Brain pericyte (primary cell): ENCODE results near the gene S1PR2.

Experiments
- DNase-seq: peaks from one replicate; pipeline ENCODE4 v3.0.0-alpha.2; 2012; ENCODE audit warnings: low read depth, low spot score

Gene S1PR2, protein sequence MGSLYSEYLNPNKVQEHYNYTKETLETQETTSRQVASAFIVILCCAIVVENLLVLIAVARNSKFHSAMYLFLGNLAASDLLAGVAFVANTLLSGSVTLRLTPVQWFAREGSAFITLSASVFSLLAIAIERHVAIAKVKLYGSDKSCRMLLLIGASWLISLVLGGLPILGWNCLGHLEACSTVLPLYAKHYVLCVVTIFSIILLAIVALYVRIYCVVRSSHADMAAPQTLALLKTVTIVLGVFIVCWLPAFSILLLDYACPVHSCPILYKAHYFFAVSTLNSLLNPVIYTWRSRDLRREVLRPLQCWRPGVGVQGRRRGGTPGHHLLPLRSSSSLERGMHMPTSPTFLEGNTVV

DNA sequence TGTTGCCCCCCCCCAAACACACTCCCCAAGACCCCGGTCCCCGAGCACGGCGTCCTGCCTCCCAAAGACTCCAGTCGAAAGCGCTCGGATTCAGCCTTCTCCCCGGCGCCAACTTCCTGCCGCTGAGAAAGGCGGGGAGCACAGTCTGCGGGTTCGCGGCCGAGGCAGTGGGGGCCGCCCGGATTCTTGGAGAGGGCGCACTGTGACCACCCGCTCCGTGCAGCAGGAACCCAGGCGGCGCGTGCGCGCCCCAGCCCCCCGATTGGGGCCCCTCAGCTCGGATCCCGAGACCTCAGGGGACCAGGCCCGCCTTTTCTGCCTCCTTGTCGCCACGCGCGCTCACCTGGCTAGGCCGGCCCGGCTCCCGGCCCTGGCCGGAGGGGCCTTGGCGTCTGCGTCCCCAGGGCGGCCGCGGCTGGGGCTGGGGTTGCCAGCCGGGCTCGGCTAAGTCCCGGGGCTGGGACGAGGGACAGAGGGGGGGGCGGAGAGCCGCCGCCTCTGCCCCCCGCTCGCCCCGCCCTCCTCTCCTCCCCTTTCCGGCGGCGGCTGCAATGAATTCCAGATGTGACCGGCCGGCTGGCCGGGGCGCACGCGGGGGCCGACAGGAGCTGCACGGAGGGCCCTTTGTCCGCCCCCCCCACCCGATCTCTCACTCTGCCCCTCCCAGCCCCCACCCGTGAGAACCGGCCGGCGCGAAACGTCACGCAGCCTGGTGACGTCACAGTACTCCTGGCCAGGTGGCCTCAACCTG, at the start of gene S1PR2:
Gene S1PR2 (minus strand): TSS at position 471 of the 751 bp plus-strand sequence. CDS start 6,426 bp downstream, outside the sequence.
- peak; percentile 70 for DNase-seq

DNA sequence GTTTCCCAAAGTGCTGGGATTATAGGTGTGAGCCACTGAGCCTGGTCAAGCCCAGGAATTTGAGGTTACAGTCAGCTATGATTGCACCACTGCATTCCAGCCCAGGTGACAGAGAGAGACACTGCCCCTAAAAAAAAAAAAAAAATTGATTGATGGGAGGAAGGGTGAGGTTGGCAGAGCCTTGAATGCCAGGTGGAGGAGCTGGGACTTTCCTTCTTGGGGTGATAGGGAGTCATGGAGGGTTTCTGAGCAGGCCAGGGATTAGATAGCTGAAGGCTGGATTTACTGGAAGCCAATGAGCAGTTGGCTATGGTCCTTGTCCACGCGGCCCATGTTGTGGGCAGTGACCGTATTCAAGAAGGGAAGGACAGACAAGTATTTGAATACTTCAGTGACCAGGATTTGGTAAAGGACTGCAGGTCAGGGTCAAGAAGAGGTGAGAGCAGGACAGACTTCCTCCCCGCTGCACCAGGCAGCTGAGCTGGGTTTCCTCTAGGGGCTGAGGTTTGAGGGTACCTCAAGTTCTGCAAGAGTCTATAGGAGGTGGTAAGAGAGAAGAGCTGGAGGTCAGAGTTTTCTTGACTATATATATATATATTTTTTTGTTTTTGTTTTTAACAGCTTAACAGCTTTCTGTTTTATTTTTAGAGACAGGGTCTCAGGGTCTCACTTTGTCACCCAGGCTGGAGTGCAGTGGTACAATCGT, 48.8 kb upstream of the S1PR2 start:
- DNase-seq: no peak

DNA sequence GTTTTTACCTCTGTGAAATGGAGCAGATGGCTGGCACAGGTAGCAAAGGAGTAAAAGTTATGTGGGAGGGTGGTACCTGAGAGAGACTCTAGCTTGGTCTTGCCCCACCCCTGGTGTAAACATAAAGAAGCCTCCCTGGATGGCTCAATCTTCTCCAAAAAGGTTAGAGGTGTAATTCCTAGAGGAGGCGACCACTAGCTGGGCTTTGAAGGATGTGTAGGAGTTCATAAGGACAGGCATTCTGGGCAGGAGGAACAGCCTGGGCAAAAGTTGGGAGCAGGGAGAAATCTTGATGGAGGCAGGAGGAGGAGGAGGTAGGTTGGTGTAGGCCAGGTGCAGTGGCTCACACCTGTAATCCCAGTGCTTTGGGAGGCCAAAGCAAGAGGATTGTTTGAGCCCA, 47.8 kb upstream of the S1PR2 start:
- no peak for DNase-seq

DNA sequence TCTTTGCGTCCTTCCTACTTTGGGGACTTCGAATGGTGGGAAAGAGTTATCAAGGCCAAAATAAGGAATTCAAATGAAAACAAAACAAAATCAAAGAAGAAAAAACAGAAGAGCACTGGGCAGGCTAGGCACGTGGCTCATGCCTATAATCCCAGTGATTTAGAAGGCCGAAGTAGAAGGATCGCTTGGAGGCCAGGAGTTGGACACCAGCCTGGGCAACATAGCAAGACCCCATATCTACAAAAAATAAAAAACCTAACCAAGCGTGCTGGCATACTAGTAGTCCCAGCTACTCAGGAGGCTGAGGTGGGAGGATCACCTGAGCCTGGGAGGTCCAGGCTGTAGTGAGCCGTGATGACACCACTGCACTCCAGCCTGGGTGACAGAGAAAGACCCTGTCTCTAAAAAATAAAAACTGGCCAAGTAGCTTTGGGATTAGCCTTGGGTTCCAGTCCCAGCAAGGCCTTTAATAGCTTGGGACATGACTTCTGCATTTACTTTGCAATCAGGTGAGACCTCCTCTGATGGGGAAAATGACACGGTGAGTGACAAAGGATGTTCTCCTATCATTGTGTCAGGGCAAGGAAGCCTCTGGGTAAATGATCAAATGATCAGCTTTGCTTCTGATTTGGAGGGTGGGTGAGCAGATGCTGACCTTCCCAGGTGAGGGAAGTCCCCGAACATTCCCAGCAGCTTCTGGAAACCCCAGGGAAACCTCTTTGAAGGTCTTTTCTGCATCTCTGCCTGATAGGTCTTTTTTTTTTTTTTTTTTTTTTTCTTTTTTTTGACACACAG, 46.9 kb upstream of the S1PR2 start:
- no peak for DNase-seq

DNA sequence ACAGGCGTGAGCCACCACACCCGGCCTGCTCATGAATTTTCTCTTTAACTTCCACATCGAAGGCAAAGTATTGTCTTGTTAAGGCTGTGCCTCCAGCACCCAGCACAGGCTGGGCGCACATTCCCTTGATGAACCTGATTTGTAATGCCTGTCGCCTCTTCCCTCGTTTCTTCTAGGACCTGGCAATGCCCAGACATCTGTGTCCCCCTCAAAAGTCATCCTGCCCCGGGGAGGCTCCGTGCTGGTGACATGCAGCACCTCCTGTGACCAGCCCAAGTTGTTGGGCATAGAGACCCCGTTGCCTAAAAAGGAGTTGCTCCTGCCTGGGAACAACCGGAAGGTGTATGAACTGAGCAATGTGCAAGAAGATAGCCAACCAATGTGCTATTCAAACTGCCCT, 43.5 kb upstream of the S1PR2 start:
- DNase-seq: no peak

DNA sequence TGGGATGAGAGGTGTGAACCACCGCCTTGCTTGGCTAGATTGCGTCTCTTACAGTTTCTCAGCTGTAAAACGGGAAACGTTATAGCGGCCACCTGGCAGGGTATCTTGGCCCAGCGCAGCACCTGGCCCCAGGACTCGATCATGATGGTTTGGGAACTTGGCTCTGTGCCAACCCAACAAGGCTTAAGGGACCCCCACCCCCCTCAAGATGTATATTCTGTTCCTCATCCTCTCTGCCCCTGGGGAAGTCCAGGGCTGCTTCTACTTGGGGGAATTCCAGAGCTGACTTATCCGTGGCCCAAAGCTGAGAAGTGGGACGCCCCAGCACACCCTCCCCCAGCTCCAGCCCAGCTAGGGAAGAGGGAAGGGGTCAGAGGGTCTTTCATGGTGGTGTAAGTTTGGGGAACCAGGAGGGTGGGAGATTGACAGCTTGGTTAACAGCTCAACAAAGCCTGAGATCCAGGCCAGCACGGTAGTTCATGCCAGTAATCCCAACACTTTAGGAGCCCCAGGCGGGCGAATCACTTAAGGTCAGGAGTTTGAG, 40.5 kb upstream of the S1PR2 start:
- DNase-seq: no peak

DNA sequence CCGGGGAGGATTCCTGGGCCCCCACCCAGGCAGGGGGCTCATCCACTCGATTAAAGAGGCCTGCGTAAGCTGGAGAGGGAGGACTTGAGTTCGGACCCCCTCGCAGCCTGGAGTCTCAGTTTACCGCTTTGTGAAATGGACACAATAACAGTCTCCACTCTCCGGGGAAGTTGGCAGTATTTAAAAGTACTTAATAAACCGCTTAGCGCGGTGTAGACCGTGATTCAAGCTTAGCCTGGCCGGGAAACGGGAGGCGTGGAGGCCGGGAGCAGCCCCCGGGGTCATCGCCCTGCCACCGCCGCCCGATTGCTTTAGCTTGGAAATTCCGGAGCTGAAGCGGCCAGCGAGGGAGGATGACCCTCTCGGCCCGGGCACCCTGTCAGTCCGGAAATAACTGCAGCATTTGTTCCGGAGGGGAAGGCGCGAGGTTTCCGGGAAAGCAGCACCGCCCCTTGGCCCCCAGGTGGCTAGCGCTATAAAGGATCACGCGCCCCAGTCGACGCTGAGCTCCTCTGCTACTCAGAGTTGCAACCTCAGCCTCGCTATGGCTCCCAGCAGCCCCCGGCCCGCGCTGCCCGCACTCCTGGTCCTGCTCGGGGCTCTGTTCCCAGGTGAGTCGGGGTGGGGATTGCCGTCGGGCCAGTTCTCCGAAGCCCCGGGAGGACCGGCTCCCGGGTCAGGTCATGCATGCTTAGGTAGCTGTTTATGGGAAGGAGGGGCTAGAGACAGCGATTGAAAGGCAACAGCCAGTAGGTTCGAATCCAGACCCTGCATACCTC, 39.7 kb upstream of the S1PR2 start, which contains the start of gene ICAM1:
Gene ICAM1 (plus strand): TSS at position 505 of the 779 bp plus-strand sequence. CDS start 40 bp downstream, at position 545.
- no peak for DNase-seq

DNA sequence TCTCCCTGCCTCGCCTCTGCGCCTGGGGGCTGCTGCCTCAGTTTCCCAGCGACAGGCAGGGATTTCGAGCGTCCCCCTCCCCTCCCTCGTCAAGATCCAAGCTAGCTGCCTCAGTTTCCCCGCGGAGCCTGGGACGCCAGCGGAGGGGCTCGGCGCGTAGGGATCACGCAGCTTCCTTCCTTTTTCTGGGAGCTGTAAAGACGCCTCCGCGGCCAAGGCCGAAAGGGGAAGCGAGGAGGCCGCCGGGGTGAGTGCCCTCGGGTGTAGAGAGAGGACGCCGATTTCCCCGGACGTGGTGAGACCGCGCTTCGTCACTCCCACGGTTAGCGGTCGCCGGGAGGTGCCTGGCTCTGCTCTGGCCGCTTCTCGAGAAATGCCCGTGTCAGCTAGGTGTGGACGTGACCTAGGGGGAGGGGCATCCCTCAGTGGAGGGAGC, 39.1 kb upstream of the S1PR2 start:
- no peak for DNase-seq

DNA sequence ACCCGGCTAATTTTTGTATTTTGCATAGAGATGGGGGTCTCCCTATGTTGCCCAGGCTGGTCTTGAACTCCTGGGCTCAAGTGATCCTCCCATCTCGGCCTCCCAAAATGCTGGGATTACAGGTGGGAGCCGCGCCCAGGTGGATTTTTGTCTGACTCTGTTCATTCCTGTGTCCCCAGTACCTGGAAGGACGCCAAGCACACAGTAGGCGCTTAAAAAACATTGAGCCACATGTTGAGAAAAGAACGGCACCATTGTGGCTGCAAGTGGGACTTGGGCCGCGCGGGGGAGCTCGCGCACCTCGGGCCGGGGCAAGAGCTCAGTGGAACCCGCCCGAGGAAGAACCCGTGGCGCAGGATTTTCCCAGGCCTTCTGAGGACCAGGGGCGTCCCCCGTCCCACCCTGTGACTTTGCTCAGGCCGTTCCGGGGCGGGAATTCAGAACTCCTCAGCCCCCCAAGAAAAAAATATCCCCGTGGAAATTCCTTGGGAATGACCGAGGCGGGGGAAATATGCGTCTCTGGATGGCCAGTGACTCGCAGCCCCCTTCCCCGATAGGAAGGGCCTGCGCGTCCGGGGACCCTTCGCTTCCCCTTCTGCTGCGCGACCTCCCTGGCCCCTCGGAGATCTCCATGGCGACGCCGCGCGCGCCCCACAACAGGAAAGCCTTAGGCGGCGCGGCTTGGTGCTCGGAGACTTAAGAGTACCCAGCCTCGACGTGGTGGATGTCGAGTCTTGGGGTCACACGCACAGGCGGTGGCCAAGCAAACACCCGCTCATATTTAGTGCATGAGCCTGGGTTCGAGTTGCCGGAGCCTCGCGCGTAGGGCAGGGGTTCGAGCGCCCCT, 38.4 kb upstream of the S1PR2 start:
- no peak for DNase-seq

DNA sequence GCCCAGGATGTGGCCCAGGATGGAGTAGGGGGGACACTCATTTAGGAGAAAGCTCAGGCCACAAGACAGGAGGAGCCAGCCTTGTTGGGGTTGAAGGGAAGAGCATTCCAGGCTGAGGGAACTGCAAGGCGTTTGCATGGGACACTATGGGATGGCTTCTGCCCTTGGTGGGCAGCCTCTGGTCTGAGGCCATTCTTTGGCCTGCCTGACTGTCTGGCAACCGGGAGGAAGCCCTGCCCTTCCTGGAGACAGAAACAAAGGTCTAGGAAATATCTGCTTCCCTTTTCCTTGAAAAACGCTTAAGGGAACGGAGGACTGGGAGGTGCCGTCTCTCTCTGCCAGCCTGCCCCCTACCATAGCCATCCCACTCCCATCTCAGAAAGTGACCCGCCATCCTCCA, 36.9 kb upstream of the S1PR2 start:
- DNase-seq: no peak

DNA sequence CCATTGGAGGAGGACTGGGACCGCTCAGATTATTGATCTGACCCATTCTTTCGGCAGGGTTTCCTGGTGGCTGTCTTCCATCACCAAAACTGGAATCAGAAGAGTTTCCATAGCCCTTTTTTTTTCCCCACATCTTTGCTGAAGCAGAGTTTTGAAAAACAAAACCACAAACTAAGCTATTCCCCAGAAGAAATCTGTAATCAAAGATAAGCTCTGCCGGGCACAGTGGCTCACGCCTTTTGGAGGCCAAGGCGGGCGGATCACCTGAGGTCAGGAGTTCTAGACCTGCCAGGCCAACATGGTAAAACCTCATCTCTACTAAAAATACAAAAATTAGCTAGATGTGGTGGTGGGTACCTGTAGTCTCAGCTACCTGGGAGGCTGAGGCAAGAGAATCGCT, 35.6 kb upstream of the S1PR2 start:
- no peak for DNase-seq

DNA sequence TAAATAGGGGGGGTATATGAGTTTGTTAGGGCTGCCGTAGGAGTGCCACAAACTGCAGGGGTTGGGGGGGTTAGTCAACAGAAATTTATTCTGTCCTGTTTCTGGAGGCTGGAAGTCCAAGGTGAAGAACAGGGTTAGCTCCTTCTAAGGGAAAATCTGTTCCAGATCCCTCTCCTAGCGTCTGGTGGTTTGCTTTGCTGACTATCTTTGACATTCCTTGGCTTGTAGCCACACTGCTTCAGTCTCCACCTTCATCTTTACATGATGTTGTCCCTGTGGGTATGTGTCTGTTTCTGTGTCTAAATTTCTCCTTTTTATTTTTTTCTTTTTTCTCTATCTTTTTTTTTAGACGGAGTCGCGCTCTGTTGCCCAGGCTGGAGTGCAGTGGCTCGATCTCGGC, 31.6 kb upstream of the S1PR2 start:
- no peak for DNase-seq

DNA sequence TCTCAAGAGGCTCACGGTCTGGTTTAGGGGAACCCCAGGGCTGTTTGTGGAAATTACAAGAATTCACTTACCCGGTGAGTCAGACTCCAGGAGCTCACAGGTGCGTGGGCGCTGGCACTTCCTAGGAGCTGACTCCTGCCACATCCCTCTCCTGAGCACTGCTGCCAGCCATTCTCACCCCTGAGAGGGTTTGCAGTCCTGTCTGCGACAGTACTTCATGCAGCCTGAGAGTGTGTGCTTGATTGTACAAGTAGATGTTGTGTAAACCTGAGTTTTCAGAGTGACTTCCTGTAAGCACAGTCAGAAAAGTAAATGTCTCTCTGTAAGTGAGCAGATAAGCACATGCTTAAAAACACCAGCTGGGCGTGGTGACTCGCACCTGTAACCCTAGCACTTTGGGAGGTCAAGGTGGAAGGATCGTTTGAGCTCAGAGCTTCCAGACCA, 29.0 kb upstream of the S1PR2 start:
- DNase-seq: no peak

DNA sequence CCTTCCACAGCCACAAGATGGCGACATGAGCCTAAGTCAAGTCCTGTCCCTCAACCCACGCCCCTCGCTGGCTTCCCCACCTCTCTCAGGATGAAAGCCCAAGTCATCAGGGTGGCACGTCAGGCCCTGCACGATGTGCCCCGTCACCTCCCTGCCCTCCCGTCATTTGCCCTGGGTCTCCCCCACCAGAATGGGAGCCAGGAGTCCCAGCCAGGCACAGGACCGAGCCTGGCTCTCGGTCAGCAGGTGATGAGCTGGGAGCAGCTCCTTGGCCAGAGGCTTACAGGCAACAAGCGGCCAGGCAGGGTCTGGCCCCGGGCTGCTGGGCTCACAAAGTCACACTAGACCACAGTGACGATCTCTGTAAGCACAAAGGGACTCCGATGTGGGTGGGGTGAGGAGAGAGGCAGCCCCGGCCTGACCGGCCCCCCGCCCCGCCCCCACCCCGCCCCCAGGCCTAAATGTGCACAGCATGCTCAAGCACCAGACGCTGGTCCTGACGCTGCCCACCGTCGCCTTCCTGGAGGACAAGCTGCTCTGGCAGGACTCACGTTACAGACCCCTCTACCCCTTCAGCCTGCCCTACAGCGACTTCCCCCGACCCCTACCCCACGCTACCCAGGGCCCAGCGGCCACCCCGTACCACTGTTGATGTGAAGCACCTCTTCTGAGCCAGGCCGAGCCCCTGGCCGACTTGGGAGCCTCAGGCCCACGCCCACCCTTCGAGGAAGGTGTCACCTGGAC, 28.2 kb upstream of the S1PR2 start:
- no peak for DNase-seq

DNA sequence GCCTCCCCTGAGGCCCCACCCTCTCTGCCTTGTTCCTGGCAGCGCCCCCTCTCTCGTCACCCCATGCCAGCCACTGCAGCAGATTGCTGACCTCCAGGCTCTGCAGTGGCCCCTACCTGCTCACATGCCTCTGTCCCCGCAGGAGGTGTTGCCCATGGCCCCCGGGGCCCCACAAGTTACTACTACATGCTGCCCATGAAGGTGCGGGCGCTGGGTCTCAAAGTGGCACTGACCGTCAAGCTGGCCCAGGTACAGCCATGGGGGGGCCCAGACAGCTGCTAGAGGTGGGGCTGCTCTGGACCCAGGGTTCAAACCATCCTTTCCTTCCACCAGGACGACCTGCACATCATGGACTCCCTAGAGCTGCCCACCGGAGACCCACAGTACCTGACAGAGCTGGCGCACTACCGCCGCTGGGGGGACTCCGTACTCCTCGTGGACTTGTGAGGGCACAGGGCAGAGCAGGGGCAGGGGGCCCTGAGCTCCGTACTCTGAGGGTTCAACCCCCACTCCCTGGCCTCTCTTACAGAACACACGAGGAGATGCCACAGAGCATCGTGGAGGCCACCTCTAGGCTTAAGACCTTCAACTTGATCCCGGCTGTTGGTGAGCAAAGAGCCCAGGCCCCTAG, 27.1 kb upstream of the S1PR2 start:
- DNase-seq: no peak

DNA sequence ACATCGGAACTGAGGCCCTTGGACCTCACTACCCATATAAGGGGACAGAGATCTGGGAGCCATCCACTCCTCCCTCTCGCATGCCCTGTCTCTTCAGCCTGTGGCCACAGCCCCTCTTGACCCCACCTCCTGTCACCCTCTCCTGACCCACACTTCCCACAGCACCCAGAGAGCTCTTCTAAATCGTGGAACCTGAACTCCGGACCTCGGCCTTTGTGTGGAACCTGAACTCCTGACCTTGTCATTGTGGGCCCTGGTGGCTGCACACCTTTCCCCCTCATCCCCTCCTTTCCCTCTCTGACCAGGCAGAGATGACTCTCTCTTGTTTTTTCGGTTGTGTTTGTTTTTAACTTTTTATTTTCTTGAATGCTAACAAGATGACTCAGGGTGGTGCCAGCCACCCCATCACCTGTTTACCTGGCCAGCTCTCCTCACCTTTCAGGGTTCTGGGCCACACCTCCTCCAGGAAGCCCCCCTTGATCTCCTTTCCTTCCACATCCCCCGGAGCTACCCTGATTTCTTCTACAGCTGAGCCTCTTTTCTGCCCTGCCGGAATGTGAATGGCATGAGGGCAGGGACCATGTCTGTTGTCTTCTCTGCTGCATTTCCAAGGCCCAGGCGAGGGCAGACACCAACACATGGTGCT, 26.0 kb upstream of the S1PR2 start:
- no peak for DNase-seq

DNA sequence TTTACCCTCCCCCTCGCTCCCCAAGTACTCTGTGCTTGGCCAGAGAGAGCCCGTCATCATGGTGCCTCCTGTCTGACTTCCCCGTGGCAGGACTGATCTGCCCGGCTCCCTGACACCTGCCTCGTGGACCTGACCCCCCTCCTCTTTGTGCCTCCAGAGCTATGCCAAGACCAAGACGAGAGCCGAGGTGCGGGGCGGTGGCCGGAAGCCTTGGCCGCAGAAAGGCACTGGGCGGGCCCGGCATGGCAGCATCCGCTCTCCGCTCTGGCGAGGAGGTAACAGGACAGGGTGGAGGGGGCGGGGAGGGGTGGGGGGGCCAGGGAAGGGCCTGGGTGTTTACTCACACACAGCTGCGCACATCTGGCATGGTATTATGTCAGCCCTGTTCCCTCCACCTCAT, 25.4 kb upstream of the S1PR2 start:
- no peak for DNase-seq

DNA sequence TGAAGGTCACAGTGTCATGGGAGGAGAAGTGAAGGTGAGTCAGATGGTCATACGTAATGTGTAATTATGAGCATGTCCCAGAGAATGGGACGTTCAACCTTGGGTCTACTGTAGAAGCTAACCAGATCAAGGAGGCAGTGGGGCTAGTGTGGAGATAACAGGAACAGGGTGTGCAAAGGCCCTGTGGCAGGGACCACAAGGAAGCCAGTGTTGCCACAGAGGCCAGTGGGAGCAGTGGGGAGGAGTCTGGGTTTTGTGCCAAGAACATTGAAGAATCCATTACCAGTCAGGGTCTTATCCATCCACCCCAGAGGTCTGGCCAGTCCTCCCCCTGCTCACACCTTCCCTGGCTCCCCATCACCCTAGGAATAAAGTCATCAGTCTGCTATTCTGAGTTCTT, 24.2 kb upstream of the S1PR2 start:
- no peak for DNase-seq
